Dendritic cell treated with granulocyte-macrophage colony-stimulating factor and Interleukin-4, amounts not matched to agents 40 ng/mL and 50 ng/mL, for 4 days (primary cell): ENCODE data around the gene CCDC74A.
"Not testable (repeated sequence)": the region's sequence is repeated elsewhere in the genome, so short reads cannot be mapped to it uniquely, and the experiment has no call there.

Source experiments
- H3K27ac Mint-ChIP-seq: one replicate; pipeline ENCODE4 v1.8.0; 2022; ENCODE audit warnings: mild to moderate bottlenecking, mixed read lengths
- H3K27me3 Mint-ChIP-seq: one replicate; pipeline ENCODE4 v1.8.0; 2022; ENCODE audit warnings: mild to moderate bottlenecking, mixed read lengths
- H3K36me3 Mint-ChIP-seq: one replicate; pipeline ENCODE4 v1.8.0; 2022; ENCODE audit warnings: low read depth, mixed read lengths
- H3K4me1 Mint-ChIP-seq: one replicate; pipeline ENCODE4 v1.8.0; 2022; ENCODE audit warnings: low read depth, mixed read lengths
- H3K4me3 Mint-ChIP-seq: one replicate; pipeline ENCODE4 v1.8.0; 2022; ENCODE audit warnings: mild to moderate bottlenecking, moderate library complexity, mixed read lengths
- H3K9me3 Mint-ChIP-seq: one replicate; pipeline ENCODE4 v1.8.0; 2022; ENCODE audit warnings: mixed read lengths
- intact Hi-C: fragments of 100-400 bp; cut with micrococcal nuclease; formaldehyde crosslinking; loops from one replicate; pipeline ENCODE4 v1.15.0; 2022

CCDC74A gene

DNA sequence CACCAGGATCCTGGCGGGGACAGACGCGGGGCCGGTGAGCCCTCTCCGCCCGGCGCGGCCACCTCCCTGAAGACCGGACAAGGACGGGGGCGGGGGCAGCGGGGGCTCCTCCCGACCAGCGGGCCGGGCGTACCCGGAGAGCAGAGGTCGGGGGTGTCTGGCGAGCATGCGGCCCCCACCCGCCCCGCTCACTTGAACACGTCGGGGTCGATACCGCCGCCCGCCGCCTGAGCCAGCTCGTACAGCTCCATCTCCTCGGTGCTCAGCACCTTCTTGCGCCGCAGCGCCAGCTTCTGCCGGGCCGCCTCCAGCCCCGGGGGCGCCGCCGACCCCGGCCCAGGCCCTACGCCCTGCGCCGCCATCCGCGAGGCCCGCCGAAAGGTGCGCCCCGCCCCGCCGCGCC is 35.7 kb upstream of the CCDC74A start, which contains the start of gene MZT2A:
MZT2A (minus strand) TSS at position 383 of the 403 bp plus-strand sequence; CDS start at position 362, 21 bp downstream.
- Mint-ChIP-seq H3K4me1 (peaks cover 36% of the 10 kb centered on the region), H3K27ac (peak within 1 kb of the TSS; percentile 96), H3K4me3 (peak within 1 kb of the TSS; percentile 98), H3K36me3 (peaks cover 13% of the 10 kb centered on the region)
- intact Hi-C loops, result loop anchor here (2.0 to 10.0 kb wide), 2 partner anchors 193 to 385 kb away; no protein-coding TSS in a partner anchor
- H3K9me3 Mint-ChIP-seq, H3K27me3 Mint-ChIP-seq: not testable (repeated sequence)

GRCh38 chr2:131492418-131493198 is 35.1 kb upstream of the CCDC74A start:
- intact Hi-C loops, result loop anchor here (2.0 to 10.0 kb wide), 2 partner anchors 192 to 386 kb away; no protein-coding TSS in a partner anchor

GRCh38 chr2:131493199-131493968 is 34.3 kb upstream of the CCDC74A start:
- Mint-ChIP-seq H3K4me1 (peaks cover 47% of the 10 kb centered on the region), H3K9me3 (no peaks in the 10 kb centered on the region)

More at GRCh38 chr2:131492418-131493198, 35.1 kb upstream of the CCDC74A start:
- Mint-ChIP-seq H3K36me3 (peaks cover 13% of the 10 kb centered on the region), H3K27me3 (no peaks in the 10 kb centered on the region), H3K27ac (peak overlapping the region; percentile 96), H3K9me3 (no peaks in the 10 kb centered on the region), H3K4me1 (peaks cover 41% of the 10 kb centered on the region), H3K4me3 (peak overlapping the region; percentile 98)

GRCh38 chr2:131495506-131495905 is 32.2 kb upstream of the CCDC74A start:
- not testable (repeated sequence) for H3K9me3 Mint-ChIP-seq, H3K27me3 Mint-ChIP-seq, H3K27ac Mint-ChIP-seq, H3K4me3 Mint-ChIP-seq
- peaks cover 45% of the 10 kb centered on the region for H3K4me1 Mint-ChIP-seq
- H3K36me3 Mint-ChIP-seq, result peaks cover 42% of the 10 kb centered on the region
- intact Hi-C loops, result loop anchor here (10.0 kb wide), 1 partner anchor 189 kb away; no protein-coding TSS in a partner anchor

More at GRCh38 chr2:131493199-131493968, 34.3 kb upstream of the CCDC74A start:
- peak overlapping the region; percentile 96 for H3K27ac Mint-ChIP-seq
- intact Hi-C loops, result loop anchor here (2.0 to 10.0 kb wide), 2 partner anchors 191 to 387 kb away; no protein-coding TSS in a partner anchor
- H3K36me3 Mint-ChIP-seq, result peaks cover 21% of the 10 kb centered on the region
- peak overlapping the region; percentile 98 for H3K4me3 Mint-ChIP-seq
- no peaks in the 10 kb centered on the region for H3K27me3 Mint-ChIP-seq

GRCh38 chr2:131498321-131498973 is 29.2 kb upstream of the CCDC74A start:
- H3K27me3 Mint-ChIP-seq, H3K4me3 Mint-ChIP-seq, H3K27ac Mint-ChIP-seq, H3K9me3 Mint-ChIP-seq: not testable (repeated sequence)
- peaks cover 30% of the 10 kb centered on the region for H3K4me1 Mint-ChIP-seq
- peaks cover 62% of the 10 kb centered on the region for H3K36me3 Mint-ChIP-seq
- intact Hi-C loops, result loop anchor here (10.0 kb wide), 1 partner anchor 186 kb away; no protein-coding TSS in a partner anchor

GRCh38 chr2:131503587-131503986 is 24.1 kb upstream of the CCDC74A start:
- H3K27ac Mint-ChIP-seq, H3K4me1 Mint-ChIP-seq, intact Hi-C loops, H3K4me3 Mint-ChIP-seq, H3K9me3 Mint-ChIP-seq, H3K27me3 Mint-ChIP-seq: not testable (repeated sequence)
- peaks cover 100% of the 10 kb centered on the region for H3K36me3 Mint-ChIP-seq

DNA sequence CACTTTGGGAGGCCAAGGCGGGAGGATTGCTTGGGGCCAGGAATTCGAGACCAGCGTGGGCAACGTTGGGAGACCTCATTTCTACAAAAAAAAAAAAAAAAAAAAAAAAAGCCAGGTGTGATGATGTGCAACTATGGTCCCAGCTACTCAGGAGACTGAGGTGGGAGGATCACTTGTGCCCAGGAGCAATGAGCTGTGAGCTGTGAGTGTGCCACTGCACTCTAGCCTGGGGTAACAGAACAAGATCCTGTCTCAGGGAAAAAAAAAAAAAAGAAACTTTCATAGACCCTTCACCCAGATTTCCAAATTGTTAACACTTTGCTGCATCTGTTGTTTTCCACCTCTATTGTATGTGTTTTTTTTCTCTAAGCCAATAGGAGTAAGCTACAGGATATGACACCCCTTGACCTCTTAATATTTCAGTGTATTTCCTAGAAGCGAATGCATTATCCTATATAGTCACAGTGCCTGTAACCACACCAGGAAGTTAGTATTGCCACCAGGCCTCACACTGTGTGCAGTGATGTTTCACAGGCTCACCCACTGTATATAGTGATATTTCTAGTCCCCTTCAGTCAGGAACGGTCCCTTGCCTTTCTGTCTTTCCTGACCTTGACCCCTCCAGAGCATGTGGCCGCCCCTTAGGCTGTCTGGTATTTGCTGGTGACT is 23.5 kb upstream of the CCDC74A start:
- H3K27ac Mint-ChIP-seq, H3K27me3 Mint-ChIP-seq, intact Hi-C loops, H3K9me3 Mint-ChIP-seq, H3K4me1 Mint-ChIP-seq, H3K4me3 Mint-ChIP-seq: not testable (repeated sequence)
- peaks cover 100% of the 10 kb centered on the region for H3K36me3 Mint-ChIP-seq

DNA sequence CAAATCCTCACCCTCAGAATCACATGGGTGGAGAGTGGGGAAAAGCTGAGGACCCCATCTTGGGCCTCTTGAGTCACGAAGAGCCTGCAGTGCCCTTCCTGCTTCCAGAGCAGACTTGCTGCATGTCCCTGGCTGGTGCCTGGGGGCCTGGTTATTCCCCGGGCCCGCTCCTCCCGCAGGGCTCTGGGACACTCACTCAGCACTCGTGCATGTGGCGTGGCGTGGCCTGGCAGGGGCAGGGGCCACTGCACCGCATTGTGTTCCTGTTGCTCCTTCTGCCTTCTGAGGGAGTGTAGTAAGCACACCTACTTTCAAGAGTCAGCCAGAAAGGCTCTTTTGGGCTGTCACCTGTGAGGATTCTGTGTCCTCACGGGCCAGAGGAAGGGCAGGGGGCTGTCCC is 18.1 kb upstream of the CCDC74A start:
- peaks cover 100% of the 10 kb centered on the region for H3K36me3 Mint-ChIP-seq
- intact Hi-C loops, result no loop called here
- no peak overlapping the region for H3K4me3 Mint-ChIP-seq
- H3K27ac Mint-ChIP-seq, result no peak overlapping the region
- H3K4me1 Mint-ChIP-seq, result peaks cover 9% of the 10 kb centered on the region
- H3K27me3 Mint-ChIP-seq, result no peaks in the 10 kb centered on the region
- H3K9me3 Mint-ChIP-seq, result no peaks in the 10 kb centered on the region

GRCh38 chr2:131511291-131511968 is 16.3 kb upstream of the CCDC74A start:
- H3K9me3 Mint-ChIP-seq, H3K27ac Mint-ChIP-seq, H3K27me3 Mint-ChIP-seq, intact Hi-C loops, H3K4me3 Mint-ChIP-seq, H3K4me1 Mint-ChIP-seq: not testable (repeated sequence)
- peaks cover 100% of the 10 kb centered on the region for H3K36me3 Mint-ChIP-seq

DNA sequence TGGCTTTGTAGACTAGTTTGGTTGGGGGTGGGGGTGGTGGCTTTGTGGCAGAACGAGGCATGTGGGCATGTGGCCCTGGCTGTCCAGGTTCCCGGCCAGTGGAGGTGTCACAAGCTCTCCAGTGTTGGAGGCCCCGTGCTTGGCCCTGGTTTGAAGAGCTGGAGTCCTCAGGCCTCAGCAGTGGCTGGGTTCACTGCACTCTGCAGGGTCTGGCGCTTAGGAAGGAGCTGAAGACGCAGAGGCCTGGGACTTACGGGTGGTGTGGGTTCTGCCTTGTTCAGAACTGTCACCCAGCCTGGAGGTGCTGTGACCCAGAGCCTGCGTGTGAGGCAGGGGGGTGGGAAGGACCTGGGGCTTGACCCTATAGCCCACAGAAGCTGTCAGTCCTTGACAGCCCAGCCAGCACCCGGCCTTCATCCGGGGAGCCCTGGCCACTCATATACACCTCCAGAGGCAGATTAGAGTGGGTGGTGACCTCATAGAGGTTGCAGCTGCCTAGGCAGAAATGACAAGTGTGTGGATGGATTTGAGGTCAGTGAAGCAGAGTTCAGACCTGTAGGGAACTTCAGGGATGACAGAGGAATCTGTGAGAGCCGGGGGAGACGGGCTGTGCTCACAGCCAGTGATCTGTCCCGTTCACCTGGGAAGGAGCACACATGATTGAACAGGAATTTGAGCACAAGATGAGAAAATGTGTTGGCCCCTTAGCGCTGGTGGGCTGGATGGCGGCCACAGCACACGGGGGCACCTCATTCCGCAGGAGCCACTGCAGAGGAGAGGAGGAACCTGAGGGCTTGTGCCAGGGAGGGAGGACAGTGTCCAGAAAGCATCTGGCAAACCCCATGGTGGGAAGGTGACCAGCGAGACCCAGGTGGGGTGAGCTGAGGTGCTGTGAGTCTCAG is 15.5 kb upstream of the CCDC74A start:
- H3K9me3 Mint-ChIP-seq, H3K4me3 Mint-ChIP-seq, intact Hi-C loops, H3K4me1 Mint-ChIP-seq, H3K27me3 Mint-ChIP-seq: not testable (repeated sequence)
- Mint-ChIP-seq H3K36me3 (peaks cover 100% of the 10 kb centered on the region), H3K27ac (peak overlapping the region; percentile 35)

DNA sequence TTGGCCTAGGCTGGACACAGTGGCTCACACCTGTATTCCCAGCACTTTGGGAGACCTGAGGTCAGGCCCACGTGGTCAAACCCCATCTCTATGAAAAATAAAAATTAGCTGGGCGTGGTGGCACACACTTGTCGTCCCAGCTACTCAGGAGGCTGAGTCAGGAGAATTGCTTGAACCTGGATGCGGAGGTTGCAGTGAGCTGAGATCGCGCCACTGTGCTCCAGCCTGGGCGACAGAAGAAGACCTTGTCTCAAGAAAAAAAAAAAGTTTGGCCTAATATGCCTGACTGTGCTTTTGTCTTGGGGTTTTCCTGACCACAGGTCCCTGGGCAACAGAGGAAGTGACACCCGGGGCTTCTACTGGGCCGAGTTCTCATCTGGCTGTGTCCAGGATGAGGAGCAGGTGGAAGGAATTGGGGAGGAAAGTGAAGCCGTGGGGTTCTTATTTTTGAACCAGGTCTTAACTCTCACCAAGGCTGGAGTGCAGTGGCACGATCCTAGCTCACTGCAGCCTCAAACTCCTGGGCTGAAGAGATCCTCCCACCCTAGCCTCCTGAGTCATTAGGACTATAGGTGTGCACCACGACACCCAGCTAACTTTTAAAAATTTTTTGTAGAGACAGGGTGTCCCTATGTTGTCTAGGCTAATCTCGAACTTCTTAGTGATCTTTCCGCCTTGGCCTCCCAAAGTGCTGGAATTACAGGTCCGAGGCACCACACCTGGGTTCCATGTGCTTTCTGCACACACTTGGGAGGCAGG is 13.1 kb upstream of the CCDC74A start:
- H3K36me3 Mint-ChIP-seq, result peaks cover 100% of the 10 kb centered on the region
- H3K4me3 Mint-ChIP-seq, H3K27ac Mint-ChIP-seq, H3K27me3 Mint-ChIP-seq, intact Hi-C loops, H3K9me3 Mint-ChIP-seq, H3K4me1 Mint-ChIP-seq: not testable (repeated sequence)

GRCh38 chr2:131515235-131515634 is 12.5 kb upstream of the CCDC74A start:
- H3K27me3 Mint-ChIP-seq, intact Hi-C loops, H3K4me1 Mint-ChIP-seq, H3K9me3 Mint-ChIP-seq, H3K4me3 Mint-ChIP-seq, H3K27ac Mint-ChIP-seq: not testable (repeated sequence)
- peaks cover 100% of the 10 kb centered on the region for H3K36me3 Mint-ChIP-seq
